Fibroblast of lung (primary cell): ENCODE measurements around the gene EFNA5. TPM values are rescaled to one million over a fixed set of nuclear protein-coding genes. Genes with fewer than 3 reads are reported as not detected.

Experiments used
- DNase-seq, 2 donors: peaks; one replicate each; pipeline versions ENCODE4 v3.0.0 to v3.0.0-alpha.2; 2010; ENCODE audit warnings: low read depth in 2 of 2
- H2AFZ ChIP-seq: 2 replicates; pipeline ENCODE4 v1.5.1; 2012; ENCODE audit warnings: low read length, control low read depth, inconsistent platforms
- H3K27ac ChIP-seq: 2 replicates; pipeline ENCODE4 v1.5.1; 2011; ENCODE audit warnings: low read length, control low read depth; ENCODE audit not compliant: insufficient read depth
- H3K27me3 ChIP-seq: 2 replicates; pipeline ENCODE4 v1.5.1; 2011; ENCODE audit warnings: mild to moderate bottlenecking, low read length; ENCODE audit not compliant: control insufficient read depth, insufficient read depth
- H3K36me3 ChIP-seq: 2 replicates; pipeline ENCODE4 v1.5.1; 2011; ENCODE audit warnings: low read length; ENCODE audit not compliant: control insufficient read depth, insufficient read depth
- H3K4me1 ChIP-seq: 2 replicates; pipeline ENCODE4 v1.5.1; 2011; ENCODE audit warnings: low read length; ENCODE audit not compliant: control insufficient read depth, insufficient read depth; ENCODE audit errors: extremely low read depth
- H3K4me2 ChIP-seq: 2 replicates; pipeline ENCODE4 v1.5.1; 2011; ENCODE audit warnings: low read length, control low read depth; ENCODE audit not compliant: insufficient read depth; ENCODE audit errors: extremely low read depth
- H3K4me3 ChIP-seq, 4 experiments: fragments of 200-600 bp in 1 of 4; sonication (generic) in 1 of 4; replicated peaks in 1 of 4; 2 replicates each; pipeline ENCODE4 v1.5.1; 2011 to 2016; ENCODE audit warnings: low read length in 4 of 4, low read depth in 3 of 4, mild to moderate bottlenecking in 3 of 4, control low read depth in 2 of 4, inconsistent platforms in 1 of 4, mixed read lengths in 1 of 4; ENCODE audit not compliant: insufficient read depth in 1 of 4; ENCODE audit errors: control extremely low read depth in 1 of 4
- H3K79me2 ChIP-seq: 2 replicates; pipeline ENCODE4 v1.5.1; 2012; ENCODE audit warnings: mild to moderate bottlenecking, low read length, inconsistent platforms; ENCODE audit not compliant: control insufficient read depth, insufficient read depth
- H3K9ac ChIP-seq: 2 replicates; pipeline ENCODE4 v1.5.1; 2011; ENCODE audit warnings: mild to moderate bottlenecking, low read length, control low read depth; ENCODE audit not compliant: insufficient read depth
- H3K9me3 ChIP-seq: 2 replicates; pipeline ENCODE4 v1.5.1; 2012; ENCODE audit warnings: low read depth, low read length; ENCODE audit not compliant: control insufficient read depth, insufficient read depth
- H4K20me1 ChIP-seq: 2 replicates; pipeline ENCODE4 v1.5.1; 2011; ENCODE audit warnings: low read length; ENCODE audit not compliant: control insufficient read depth, insufficient read depth; ENCODE audit errors: extremely low read depth
- EZH2 ChIP-seq: IDR thresholded peaks from 2 replicates; pipeline ENCODE4 v1.5.1; 2012; ENCODE audit warnings: low read length, control low read depth, mild to moderate bottlenecking; ENCODE audit errors: missing control alignments
- polyA plus RNA-seq, 2 donors: library from polyadenylated mRNA; depleted of rRNA in 1 of 2; stranded (reverse) in 1 of 2; unstranded in 1 of 2; fragments of >200 nt; gene quantifications; 2 replicates each; pipeline ENCODE4 v1.2.1, GENCODE V29; 2011 to 2012; ENCODE audit warnings: missing spikeins in 1 of 2
- total RNA-seq: library from RNA; depleted of rRNA; stranded (reverse); fragments of >200 nt; gene quantifications from 2 replicates; pipeline ENCODE4 v1.2.1, GENCODE V29; 2014
- TF ChIP-seq, protein P1 (sequence below), 2 donors: IDR thresholded peaks in 1 of 2; conservative IDR thresholded peaks in 1 of 2; 1 replicate in 1 of 2; 2 replicates in 1 of 2; pipeline ENCODE4 v1.5.1; 2011 to 2012; ENCODE audit warnings: low read length in 2 of 2, control low read depth in 1 of 2, inconsistent platforms in 1 of 2, low read depth in 1 of 2, mild to moderate bottlenecking in 1 of 2

Gene EFNA5
- total and polyA plus RNA-seq, 2 donors (not counting 1 experiment from before 2014, with no cell fraction given) = 3.5 to 3.7 TPM

DNA sequence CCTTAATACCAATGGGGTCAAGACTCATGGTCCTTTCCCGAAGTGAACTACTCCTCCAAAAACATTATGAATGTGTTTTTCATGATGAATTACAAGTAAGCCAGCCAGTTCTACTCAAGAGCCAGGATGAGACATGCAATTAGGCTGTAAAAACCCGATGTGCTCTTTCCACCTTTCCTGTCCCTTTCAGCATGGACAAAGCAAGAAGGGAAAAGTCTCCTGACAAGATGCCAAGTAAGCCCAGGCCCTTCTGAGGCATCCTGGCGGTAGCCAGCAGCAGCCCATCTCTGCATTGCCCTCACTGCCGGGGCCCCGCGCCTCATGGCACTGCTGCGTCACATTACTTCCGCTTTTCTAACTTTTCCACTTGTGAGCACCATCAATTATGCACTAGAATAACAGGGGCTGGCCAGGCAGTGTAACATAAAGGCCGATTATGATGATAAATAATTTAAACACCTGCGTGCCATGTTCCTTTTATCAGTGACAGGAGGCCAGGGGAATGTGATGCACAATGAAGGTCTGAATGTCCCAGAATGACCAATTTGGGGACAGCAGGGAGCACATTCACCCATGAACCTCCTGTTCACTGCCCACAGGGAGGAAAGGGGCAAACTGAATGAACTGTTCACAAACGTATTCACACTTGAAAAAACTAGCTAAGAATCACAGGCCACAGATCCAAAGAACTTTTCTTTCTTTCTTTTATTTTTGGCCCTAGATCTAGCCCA lies 37.4 kb downstream of the EFNA5 start:
- no peak for TF ChIP-seq EZH2
- TF ChIP-seq, protein P1, sequence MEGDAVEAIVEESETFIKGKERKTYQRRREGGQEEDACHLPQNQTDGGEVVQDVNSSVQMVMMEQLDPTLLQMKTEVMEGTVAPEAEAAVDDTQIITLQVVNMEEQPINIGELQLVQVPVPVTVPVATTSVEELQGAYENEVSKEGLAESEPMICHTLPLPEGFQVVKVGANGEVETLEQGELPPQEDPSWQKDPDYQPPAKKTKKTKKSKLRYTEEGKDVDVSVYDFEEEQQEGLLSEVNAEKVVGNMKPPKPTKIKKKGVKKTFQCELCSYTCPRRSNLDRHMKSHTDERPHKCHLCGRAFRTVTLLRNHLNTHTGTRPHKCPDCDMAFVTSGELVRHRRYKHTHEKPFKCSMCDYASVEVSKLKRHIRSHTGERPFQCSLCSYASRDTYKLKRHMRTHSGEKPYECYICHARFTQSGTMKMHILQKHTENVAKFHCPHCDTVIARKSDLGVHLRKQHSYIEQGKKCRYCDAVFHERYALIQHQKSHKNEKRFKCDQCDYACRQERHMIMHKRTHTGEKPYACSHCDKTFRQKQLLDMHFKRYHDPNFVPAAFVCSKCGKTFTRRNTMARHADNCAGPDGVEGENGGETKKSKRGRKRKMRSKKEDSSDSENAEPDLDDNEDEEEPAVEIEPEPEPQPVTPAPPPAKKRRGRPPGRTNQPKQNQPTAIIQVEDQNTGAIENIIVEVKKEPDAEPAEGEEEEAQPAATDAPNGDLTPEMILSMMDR (conservative IDR thresholded peaks at IDR 0.05 in 1 of 2, IDR thresholded peaks at IDR 0.05 in 1 of 2; ENCODE audit: low read depth in 1 of 2, low read length in 2 of 2) = no peak
- no peaks in the 10 kb centered on the region for H3K36me3 ChIP-seq
- no peak overlapping the region for H2AFZ ChIP-seq
- H4K20me1 ChIP-seq = no peaks in the 10 kb centered on the region
- H3K4me3 ChIP-seq = no peak overlapping the region
- no peaks in the 10 kb centered on the region for H3K27me3 ChIP-seq
- H3K9me3 ChIP-seq = no peaks in the 10 kb centered on the region
- H3K27ac ChIP-seq = no peak overlapping the region
- H3K4me1 ChIP-seq = peaks cover 2% of the 10 kb centered on the region
- no peak overlapping the region for H3K4me2 ChIP-seq
- peak; percentile 31 to 80 for DNase-seq
- no peaks in the 10 kb centered on the region for H3K79me2 ChIP-seq
- H3K9ac ChIP-seq = no peak overlapping the region

DNA sequence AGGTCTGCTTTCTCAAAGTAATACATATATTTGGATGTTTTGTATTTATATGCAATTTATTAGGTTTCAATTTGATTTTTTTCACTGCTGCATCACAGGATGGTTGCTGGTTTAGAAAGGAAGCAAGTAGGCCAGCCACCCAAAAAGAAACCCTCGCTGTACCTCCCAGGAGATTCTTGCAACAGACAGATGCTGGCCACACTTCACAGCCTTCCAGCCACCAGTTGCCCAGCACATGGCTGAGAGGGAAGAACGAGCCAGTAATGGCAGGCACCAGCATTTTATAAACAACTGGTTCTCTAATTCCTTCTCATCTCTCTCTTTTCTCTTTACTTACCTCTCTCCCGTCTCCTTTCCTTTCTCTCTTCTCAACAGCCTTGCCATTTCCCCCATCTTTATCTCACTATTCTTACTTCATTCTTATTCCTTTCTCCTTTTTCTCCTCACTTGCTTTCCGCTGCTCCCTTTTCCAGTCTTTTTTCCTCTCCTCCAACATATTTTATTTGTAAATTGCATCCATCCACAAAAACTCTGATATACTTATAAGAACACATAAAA lies 38.9 kb downstream of the EFNA5 start:
- Histone ChIP-seq H3K9ac (no peak overlapping the region), H3K36me3 (no peaks in the 10 kb centered on the region), H3K79me2 (no peaks in the 10 kb centered on the region), H3K4me3 (no peak overlapping the region), H3K4me1 (peaks cover 2% of the 10 kb centered on the region), H3K4me2 (no peak overlapping the region), H2AFZ (no peak overlapping the region), H3K27ac (no peak overlapping the region), H3K9me3 (no peaks in the 10 kb centered on the region), H3K27me3 (no peaks in the 10 kb centered on the region), H4K20me1 (no peaks in the 10 kb centered on the region)
- no peak for TF ChIP-seq EZH2
- TF ChIP-seq, protein P1 (conservative IDR thresholded peaks at IDR 0.05 in 1 of 2, IDR thresholded peaks at IDR 0.05 in 1 of 2; ENCODE audit: low read depth in 1 of 2, low read length in 2 of 2) = no peak
- no peak for DNase-seq

DNA sequence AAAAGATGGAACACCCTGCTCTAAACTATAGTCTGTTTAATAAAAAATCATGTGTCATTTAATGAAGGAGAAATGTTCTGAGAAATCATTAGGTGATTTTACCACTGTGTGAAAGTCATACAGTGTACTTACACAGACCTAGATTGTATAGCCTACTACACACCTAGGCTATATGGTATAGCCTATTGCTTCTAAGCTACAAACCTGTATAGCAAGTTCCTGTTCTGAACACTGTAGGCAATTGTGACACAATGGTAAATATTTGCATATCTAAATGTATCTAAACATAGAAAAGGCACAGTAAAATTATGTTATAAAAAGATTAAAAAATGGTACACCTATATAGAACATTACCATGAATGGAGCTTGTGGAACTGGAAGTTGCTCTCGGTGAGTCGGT lies 40.6 kb downstream of the EFNA5 start:
- Histone ChIP-seq H3K27me3 (no peaks in the 10 kb centered on the region), H3K27ac (no peak overlapping the region), H2AFZ (no peak overlapping the region), H4K20me1 (no peaks in the 10 kb centered on the region), H3K9me3 (no peaks in the 10 kb centered on the region), H3K9ac (no peak overlapping the region), H3K36me3 (no peaks in the 10 kb centered on the region), H3K4me2 (no peak overlapping the region), H3K4me3 (no peak overlapping the region), H3K4me1 (no peaks in the 10 kb centered on the region), H3K79me2 (no peaks in the 10 kb centered on the region)
- TF ChIP-seq, protein P1 (conservative IDR thresholded peaks at IDR 0.05 in 1 of 2, IDR thresholded peaks at IDR 0.05 in 1 of 2; ENCODE audit: low read depth in 1 of 2, low read length in 2 of 2) = no peak
- TF ChIP-seq EZH2 = no peak
- DNase-seq = no peak
